Activated CD4-positive, alpha-beta memory T cell treated with anti-CD3 and anti-CD28 coated beads, Interleukin-2, amount 10 ng/mL, durations not matched to agents 7 days and 5 days (primary cell): ENCODE results near the gene DEFB129. TPM values are rescaled to one million over a fixed set of nuclear protein-coding genes. Genes with fewer than 3 reads are reported as not detected.

Experiments used
- CTCF ChIA-PET: fragments of 350-600 bp; sonication (Branson Sonifier 250); formaldehyde crosslinking; loops from one replicate; lab custom pipeline; 2021; ENCODE audit warnings: antibody characterized with exemption, inconsistent platforms; lab: Charles Lee
- POLR2A ChIA-PET: fragments of 350-600 bp; sonication (Branson Sonifier 250); formaldehyde crosslinking; loops from one replicate; lab custom pipeline; 2021; ENCODE audit warnings: antibody characterized with exemption; lab: Charles Lee
- DNase-seq: peaks from one replicate; pipeline ENCODE4 v3.0.0-alpha.2; 2020
- H3K27ac Mint-ChIP-seq: one replicate; pipeline ENCODE4 v1.8.0; 2021; ENCODE audit warnings: mild to moderate bottlenecking, mixed read lengths
- H3K27me3 Mint-ChIP-seq: one replicate; pipeline ENCODE4 v1.8.0; 2021; ENCODE audit warnings: mixed read lengths
- H3K36me3 Mint-ChIP-seq: one replicate; pipeline ENCODE4 v1.8.0; 2021; ENCODE audit warnings: low read depth, mixed read lengths
- H3K4me1 Mint-ChIP-seq: one replicate; pipeline ENCODE4 v1.8.0; 2021; ENCODE audit warnings: mixed read lengths
- H3K4me3 Mint-ChIP-seq: one replicate; pipeline ENCODE4 v1.8.0; 2021; ENCODE audit warnings: mild to moderate bottlenecking, mixed read lengths
- H3K9me3 Mint-ChIP-seq: one replicate; pipeline ENCODE4 v1.8.0; 2021; ENCODE audit warnings: mixed read lengths
- total RNA-seq, 2 experiments: library from RNA; stranded (reverse); gene quantifications; one replicate each; pipeline ENCODE4 v1.2.3, GENCODE V29; 2021

Gene DEFB129
- total RNA-seq, 2 experiments from 2014 or later: not detected

DNA sequence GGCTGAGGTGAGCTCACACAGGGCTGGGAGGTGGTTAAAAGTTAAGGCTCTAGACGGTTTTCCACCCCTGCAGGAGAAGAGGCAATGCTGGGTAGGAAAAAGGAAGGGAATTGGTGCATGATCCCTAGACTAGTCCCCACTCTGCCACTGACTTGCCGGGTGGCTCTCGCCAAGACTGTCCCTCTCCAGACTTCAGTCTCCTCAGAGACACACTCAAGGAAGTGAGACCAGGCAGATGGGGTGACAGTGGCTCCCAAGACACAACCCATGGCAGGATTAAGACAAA lies 50.4 kb downstream of the DEFB129 start:
- no peaks in the 10 kb centered on the region for H3K27me3 Mint-ChIP-seq
- H3K4me1 Mint-ChIP-seq: no peaks in the 10 kb centered on the region
- H3K27ac Mint-ChIP-seq: no peak overlapping the region
- no peaks in the 10 kb centered on the region for H3K9me3 Mint-ChIP-seq
- H3K36me3 Mint-ChIP-seq: peaks cover 8% of the 10 kb centered on the region
- H3K4me3 Mint-ChIP-seq: no peak overlapping the region
- ChIA-PET CTCF (no interaction called here), POLR2A (no interaction called here)
- DNase-seq: no peak

DNA sequence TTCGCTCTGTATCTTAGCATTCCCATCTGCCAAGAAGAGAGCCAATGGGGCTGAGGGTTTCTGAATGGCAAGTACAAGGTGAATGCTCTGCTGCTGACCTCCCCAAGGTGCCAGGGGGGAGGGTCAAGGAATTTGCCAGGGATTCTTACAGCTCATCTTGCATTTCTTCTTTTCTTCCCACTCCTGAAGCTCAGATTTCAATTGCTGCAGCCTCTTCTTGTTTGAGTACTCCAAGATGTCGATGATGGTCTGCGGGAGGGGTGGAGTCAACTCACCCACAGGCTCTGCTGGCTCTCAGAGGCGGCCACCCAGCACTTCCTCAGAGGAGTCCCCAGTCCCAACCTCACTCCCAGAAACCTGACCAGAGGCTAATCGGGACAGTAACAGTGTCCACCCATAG lies 51.1 kb downstream of the DEFB129 start:
- DNase-seq: no peak
- Mint-ChIP-seq H3K4me1 (no peaks in the 10 kb centered on the region), H3K9me3 (no peaks in the 10 kb centered on the region), H3K27ac (no peak overlapping the region), H3K27me3 (no peaks in the 10 kb centered on the region), H3K36me3 (peaks cover 8% of the 10 kb centered on the region), H3K4me3 (no peak overlapping the region)
- ChIA-PET CTCF (interaction anchor here (1.0 kb wide), 1 partner anchor 14 kb away, joined by 3 read pairs; no protein-coding TSS in a partner anchor), POLR2A (no interaction called here)

DNA sequence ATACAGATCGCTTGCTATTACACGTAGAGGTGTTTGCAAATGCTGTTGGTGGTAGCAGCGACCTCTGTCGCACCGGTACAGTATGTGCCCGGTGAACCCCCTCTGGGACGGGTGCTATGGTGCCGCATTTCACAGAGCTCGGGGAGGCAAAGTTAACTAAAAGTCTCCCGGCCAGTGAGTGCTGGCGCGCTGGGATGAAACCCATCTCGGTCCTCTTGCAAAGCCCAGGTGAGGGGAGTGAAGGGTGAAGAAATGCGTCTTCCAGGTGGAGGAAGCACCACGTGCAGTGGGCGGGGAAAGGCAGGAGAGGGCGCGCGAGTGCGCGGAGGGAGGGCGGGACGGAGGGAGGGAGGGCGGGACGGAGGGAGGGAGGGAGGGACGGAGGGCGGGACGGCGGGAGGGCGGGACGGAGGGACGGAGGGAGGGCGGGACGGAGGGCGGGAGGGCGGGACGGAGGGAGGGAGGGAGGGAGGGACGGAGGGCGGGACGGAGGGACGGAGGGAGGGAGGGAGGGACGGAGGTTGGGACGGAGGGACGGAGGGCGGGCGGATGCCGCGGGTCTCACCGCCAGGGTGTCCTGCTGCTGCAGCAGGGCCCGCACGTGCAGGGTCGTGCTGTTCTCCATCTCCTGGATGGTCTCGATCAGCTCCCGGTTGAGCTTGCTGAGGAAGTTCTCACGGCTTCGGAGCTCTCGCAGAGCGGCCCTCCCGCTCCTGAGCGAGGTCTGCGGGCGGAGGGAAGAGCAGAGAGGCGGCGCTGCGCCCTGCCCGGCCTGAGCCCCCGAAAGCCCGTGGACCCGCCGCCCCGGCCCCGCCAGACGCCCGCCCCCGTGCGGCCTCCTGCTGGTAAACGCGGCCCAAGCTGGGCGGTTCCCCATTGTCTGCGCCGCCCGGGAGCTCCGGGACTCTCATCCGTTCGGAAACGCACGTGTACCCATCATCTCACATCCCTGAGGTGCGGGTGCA lies 51.8 kb downstream of the DEFB129 start:
- POLR2A ChIA-PET: no interaction called here
- DNase-seq: no peak
- CTCF ChIA-PET: interaction anchor here (1.0 kb wide), 1 partner anchor 14 kb away, joined by 3 read pairs; no protein-coding TSS in a partner anchor
- Mint-ChIP-seq H3K4me3 (no peak overlapping the region), H3K36me3 (peaks cover 8% of the 10 kb centered on the region), H3K9me3 (no peaks in the 10 kb centered on the region), H3K4me1 (no peaks in the 10 kb centered on the region), H3K27me3 (no peaks in the 10 kb centered on the region), H3K27ac (no peak overlapping the region)

Other genes starting within 250 kb of the DEFB129 start
- gene DEFB125, start 139.6 kb upstream of the DEFB129 start, total RNA-seq: not detected
- not detected for gene DEFB126, start 84.7 kb upstream of the DEFB129 start, total RNA-seq
- gene DEFB127, start 69.8 kb upstream of the DEFB129 start, total RNA-seq: not detected
- not detected for gene DEFB128, start 37.5 kb upstream of the DEFB129 start, total RNA-seq
- not detected for gene DEFB132, start 30.5 kb downstream of the DEFB129 start, total RNA-seq
- 1 to 10 TPM; 5.9 to 6.0 TPM for gene C20orf96, start 63.5 kb downstream of the DEFB129 start, total RNA-seq
- gene ZCCHC3, start 70.3 kb downstream of the DEFB129 start, total RNA-seq: 10 to 100 TPM; 23.5 to 23.9 TPM
- gene SOX12, start 98.3 kb downstream of the DEFB129 start, total RNA-seq: 1 to 10 TPM; 2.9 to 3.2 TPM
- 1 to 10 TPM; 1.8 to 2.7 TPM for gene NRSN2, start 119.9 kb downstream of the DEFB129 start, total RNA-seq
- gene TRIB3, start 153.5 kb downstream of the DEFB129 start, total RNA-seq: 10 to 100 TPM; 28.3 to 28.9 TPM
- 100 to 1,000 TPM; 133 to 146 TPM for gene RBCK1, start 181.0 kb downstream of the DEFB129 start, total RNA-seq
- 10 to 100 TPM; 27.0 to 28.1 TPM for gene TBC1D20, start 235.3 kb downstream of the DEFB129 start, total RNA-seq